ENCODE results near the gene SLC25A45.

The SLC25A45 gene

DNA sequence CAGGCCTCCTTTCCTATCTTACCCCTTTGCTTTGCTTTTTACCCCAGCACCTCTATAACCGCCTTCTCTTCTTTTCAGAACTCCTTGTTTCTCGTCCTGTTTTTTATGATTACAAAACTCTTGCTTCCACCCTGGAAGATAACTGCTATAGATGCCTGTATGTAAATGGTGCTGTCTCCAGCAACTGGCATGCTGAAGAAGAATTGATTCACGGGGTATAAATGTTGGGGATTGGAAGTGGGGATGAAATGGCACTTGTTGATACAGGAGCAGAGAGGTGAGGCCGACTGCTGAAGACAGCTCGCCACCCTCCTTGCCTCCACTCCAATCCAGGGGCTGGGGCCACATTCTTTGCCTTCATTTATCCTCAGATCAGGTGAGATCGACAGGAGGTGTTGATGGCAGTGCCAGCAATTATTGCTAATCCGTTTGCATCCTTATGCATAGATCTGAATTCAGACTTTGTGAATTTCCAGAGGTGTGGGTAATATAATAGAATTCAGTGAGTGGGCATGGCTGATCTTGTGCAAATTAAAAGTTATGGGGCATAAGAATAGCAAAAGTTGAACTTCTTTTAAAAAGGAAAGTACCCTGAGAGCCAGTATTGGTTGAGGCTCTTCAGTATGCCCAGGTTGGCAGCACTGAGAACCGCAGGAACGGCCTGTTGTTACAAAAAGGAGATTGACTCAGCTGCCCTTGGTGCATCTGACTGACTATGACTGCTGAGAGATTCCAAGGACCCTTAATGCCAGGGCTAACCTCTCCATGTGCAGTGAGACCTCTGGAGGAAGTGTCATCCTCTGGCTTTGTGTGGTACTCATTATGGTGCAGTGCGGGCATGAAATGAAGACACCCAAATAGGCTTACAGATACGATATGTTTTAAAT is 45.5 kb upstream of the SLC25A45 start:
- peak overlapping the region; percentile 70 for H3K4me3 ChIP-seq (ENCODE audit: low read depth, low read length)
- TF ChIP-seq, protein P1, sequence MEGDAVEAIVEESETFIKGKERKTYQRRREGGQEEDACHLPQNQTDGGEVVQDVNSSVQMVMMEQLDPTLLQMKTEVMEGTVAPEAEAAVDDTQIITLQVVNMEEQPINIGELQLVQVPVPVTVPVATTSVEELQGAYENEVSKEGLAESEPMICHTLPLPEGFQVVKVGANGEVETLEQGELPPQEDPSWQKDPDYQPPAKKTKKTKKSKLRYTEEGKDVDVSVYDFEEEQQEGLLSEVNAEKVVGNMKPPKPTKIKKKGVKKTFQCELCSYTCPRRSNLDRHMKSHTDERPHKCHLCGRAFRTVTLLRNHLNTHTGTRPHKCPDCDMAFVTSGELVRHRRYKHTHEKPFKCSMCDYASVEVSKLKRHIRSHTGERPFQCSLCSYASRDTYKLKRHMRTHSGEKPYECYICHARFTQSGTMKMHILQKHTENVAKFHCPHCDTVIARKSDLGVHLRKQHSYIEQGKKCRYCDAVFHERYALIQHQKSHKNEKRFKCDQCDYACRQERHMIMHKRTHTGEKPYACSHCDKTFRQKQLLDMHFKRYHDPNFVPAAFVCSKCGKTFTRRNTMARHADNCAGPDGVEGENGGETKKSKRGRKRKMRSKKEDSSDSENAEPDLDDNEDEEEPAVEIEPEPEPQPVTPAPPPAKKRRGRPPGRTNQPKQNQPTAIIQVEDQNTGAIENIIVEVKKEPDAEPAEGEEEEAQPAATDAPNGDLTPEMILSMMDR (IDR thresholded peaks at IDR 0.05; ENCODE audit: insufficient read depth, low read depth, low read length, missing control alignments) = no peak
- DNase-seq (ENCODE audit: low read depth) = peak; percentile 74

- peak overlapping the region; percentile 70 for H3K4me3 ChIP-seq (ENCODE audit: low read depth, low read length)
- TF ChIP-seq, protein P1 (IDR thresholded peaks at IDR 0.05; ENCODE audit: insufficient read depth, low read depth, low read length, missing control alignments) = no peak
- peak; percentile 81 for DNase-seq (ENCODE audit: low read depth)
Measured at GRCh38 chr11:65426839-65427690, 44.6 kb upstream of the SLC25A45 start.

DNA sequence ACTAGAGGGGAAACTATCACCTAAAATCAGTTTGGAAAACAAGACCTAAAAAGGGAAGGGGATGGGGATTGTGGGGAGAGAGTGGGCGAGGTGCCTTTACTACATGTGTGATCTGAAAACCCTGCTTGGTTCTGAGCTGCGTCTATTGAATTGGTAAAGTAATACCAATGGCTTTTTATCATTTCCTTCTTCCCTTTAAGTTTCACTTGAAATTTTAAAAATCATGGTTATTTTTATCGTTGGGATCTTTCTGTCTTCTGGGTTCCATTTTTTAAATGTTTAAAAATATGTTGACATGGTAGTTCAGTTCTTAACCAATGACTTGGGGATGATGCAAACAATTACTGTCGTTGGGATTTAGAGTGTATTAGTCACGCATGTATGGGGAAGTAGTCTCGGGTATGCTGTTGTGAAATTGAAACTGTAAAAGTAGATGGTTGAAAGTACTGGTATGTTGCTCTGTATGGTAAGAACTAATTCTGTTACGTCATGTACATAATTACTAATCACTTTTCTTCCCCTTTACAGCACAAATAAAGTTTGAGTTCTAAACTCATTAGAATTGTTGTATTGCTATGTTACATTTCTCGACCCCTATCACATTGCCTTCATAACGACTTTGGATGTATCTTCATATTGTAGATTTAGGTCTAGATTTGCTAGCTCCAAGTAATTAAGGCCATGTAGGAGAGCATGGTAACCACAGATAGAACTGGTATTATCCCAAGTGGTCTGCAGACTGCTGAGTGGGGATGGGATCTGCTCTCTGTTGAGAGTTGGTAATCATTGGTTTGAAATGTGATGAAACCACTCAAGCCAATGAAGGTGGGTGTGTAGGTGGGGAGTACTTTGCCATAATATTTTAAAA is 43.8 kb upstream of the SLC25A45 start:
- TF ChIP-seq, protein P1 (IDR thresholded peaks at IDR 0.05; ENCODE audit: insufficient read depth, low read depth, low read length, missing control alignments) = no peak
- DNase-seq (ENCODE audit: low read depth) = peak; percentile 91
- H3K4me3 ChIP-seq (ENCODE audit: low read depth, low read length) = peak overlapping the region; percentile 70

- peak overlapping the region; percentile 70 for H3K4me3 ChIP-seq (ENCODE audit: low read depth, low read length)
- DNase-seq (ENCODE audit: low read depth) = peak; percentile 84
Measured at GRCh38 chr11:65425105-65425970, 42.9 kb upstream of the SLC25A45 start.

DNA sequence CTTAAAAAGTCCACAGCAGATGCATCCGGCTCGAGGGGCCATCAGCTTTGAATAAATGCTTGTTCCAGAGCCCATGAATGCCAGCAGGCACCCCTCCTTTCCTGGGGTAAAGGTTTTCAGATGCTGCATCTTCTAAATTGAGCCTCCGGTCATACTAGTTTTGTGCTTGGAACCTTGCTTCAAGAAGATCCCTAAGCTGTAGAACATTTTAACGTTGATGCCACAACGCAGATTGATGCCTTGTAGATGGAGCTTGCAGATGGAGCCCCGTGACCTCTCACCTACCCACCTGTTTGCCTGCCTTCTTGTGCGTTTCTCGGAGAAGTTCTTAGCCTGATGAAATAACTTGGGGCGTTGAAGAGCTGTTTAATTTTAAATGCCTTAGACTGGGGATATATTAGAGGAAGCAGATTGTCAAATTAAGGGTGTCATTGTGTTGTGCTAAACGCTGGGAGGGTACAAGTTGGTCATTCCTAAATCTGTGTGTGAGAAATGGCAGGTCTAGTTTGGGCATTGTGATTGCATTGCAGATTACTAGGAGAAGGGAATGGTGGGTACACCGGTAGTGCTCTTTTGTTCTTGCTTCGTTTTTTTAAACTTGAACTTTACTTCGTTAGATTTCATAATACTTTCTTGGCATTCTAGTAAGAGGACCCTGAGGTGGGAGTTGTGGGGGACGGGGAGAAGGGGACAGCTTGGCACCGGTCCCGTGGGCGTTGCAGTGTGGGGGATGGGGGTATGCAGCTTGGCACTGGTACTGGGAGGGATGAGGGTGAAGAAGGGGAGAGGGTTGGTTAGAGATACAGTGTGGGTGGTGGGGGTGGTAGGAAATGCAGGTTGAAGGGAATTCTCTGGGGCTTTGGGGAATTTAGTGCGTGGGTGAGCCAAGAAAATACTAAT is 42.0 kb upstream of the SLC25A45 start:
- peak overlapping the region; percentile 70 for H3K4me3 ChIP-seq (ENCODE audit: low read depth, low read length)
- TF ChIP-seq, protein P1 (IDR thresholded peaks at IDR 0.05; ENCODE audit: insufficient read depth, low read depth, low read length, missing control alignments) = no peak
- peak; percentile 57 for DNase-seq (ENCODE audit: low read depth)

More at GRCh38 chr11:65425105-65425970, 42.9 kb upstream of the SLC25A45 start:
- TF ChIP-seq, protein P1 (IDR thresholded peaks at IDR 0.05; ENCODE audit: insufficient read depth, low read depth, low read length, missing control alignments) = no peak
